Mesenchymal stem cell (in vitro differentiated cells and primary cell): ENCODE data around the gene MYO15B.

Experiments
- DNase-seq: peaks from one replicate; pipeline ENCODE4 v3.0.0-alpha.2; 2013
- H2AFZ ChIP-seq: one replicate; pipeline ENCODE4 v1.6.1; 2013; ENCODE audit warnings: low read depth, mild to moderate bottlenecking, control low read depth, inconsistent platforms, low read length, moderate library complexity
- H2AK5ac ChIP-seq: 2 replicates; pipeline ENCODE4 v1.6.1; 2013; ENCODE audit warnings: low read length, moderate library complexity, mild to moderate bottlenecking, inconsistent platforms; ENCODE audit not compliant: severe bottlenecking
- H2BK120ac ChIP-seq: one replicate; pipeline ENCODE4 v1.6.1; 2013; ENCODE audit warnings: low read depth, mild to moderate bottlenecking, inconsistent platforms, low read length, moderate library complexity
- H2BK12ac ChIP-seq, 2 experiments: one replicate each; pipeline ENCODE4 v1.6.1; 2013; ENCODE audit warnings: inconsistent platforms in 2 of 2, low read length in 2 of 2, mild to moderate bottlenecking in 2 of 2, moderate library complexity in 2 of 2, control low read depth in 1 of 2
- H2BK15ac ChIP-seq: one replicate; pipeline ENCODE4 v1.6.1; 2013; ENCODE audit warnings: mild to moderate bottlenecking, low read depth, inconsistent platforms; ENCODE audit not compliant: poor library complexity, severe bottlenecking
- H2BK5ac ChIP-seq: 2 replicates; pipeline ENCODE4 v1.6.1; 2013; ENCODE audit warnings: low read depth, mild to moderate bottlenecking, low read length, control low read depth, inconsistent platforms; ENCODE audit not compliant: poor library complexity, severe bottlenecking
- H3K14ac ChIP-seq, 2 experiments: one replicate each; pipeline ENCODE4 v1.6.1; 2013; ENCODE audit warnings: inconsistent platforms in 2 of 2, low read length in 2 of 2, control low read depth in 1 of 2, mild to moderate bottlenecking in 1 of 2, moderate library complexity in 1 of 2
- H3K18ac ChIP-seq, 2 experiments: one replicate each; pipeline ENCODE4 v1.6.1; 2013; ENCODE audit warnings: inconsistent platforms in 2 of 2, low read length in 2 of 2, control low read depth in 1 of 2, low read depth in 1 of 2, mild to moderate bottlenecking in 1 of 2
- H3K23ac ChIP-seq, 2 experiments: one replicate each; pipeline ENCODE4 v1.6.1; 2013; ENCODE audit warnings: inconsistent platforms in 2 of 2, low read length in 2 of 2, mild to moderate bottlenecking in 2 of 2, moderate library complexity in 2 of 2, control low read depth in 1 of 2
- H3K27ac ChIP-seq: 2 replicates; pipeline ENCODE4 v1.5.1; 2013; ENCODE audit warnings: mild to moderate bottlenecking, moderate library complexity, low read length, control low read depth, inconsistent platforms; ENCODE audit not compliant: poor library complexity, severe bottlenecking
- H3K27me3 ChIP-seq, 2 experiments: 2 replicates each; pipeline versions ENCODE4 v1.6.1 to v1.7.0; 2013; ENCODE audit warnings: low read length in 2 of 2, mild to moderate bottlenecking in 2 of 2, moderate library complexity in 2 of 2, control low read depth in 1 of 2, inconsistent platforms in 1 of 2; ENCODE audit not compliant: control insufficient read depth in 1 of 2, insufficient read depth in 1 of 2
- H3K36me3 ChIP-seq, 2 experiments: 2 replicates each; pipeline versions ENCODE4 v1.6.1 to v1.7.0; 2013; ENCODE audit warnings: low read length in 2 of 2, control low read depth in 1 of 2, inconsistent platforms in 1 of 2, low read depth in 1 of 2, mild to moderate bottlenecking in 1 of 2; ENCODE audit not compliant: insufficient read depth in 2 of 2, control insufficient read depth in 1 of 2
- H3K4ac ChIP-seq, 2 experiments: one replicate each; pipeline ENCODE4 v1.6.1; 2013; ENCODE audit warnings: inconsistent platforms in 2 of 2, low read length in 2 of 2, mild to moderate bottlenecking in 2 of 2, moderate library complexity in 2 of 2, control low read depth in 1 of 2, low read depth in 1 of 2
- H3K4me1 ChIP-seq: 2 replicates; pipeline ENCODE4 v1.6.1; 2013; ENCODE audit warnings: low read depth, low read length, control low read depth; ENCODE audit not compliant: control insufficient read depth, insufficient read depth
- H3K4me2 ChIP-seq: 2 replicates; pipeline ENCODE4 v1.6.1; 2013; ENCODE audit warnings: low read length, mild to moderate bottlenecking, inconsistent platforms; ENCODE audit not compliant: poor library complexity, severe bottlenecking
- H3K4me3 ChIP-seq, 2 experiments: 2 replicates each; pipeline versions ENCODE4 v1.5.1 to v1.7.0; 2013; ENCODE audit warnings: low read length in 2 of 2, mild to moderate bottlenecking in 2 of 2, control low read depth in 1 of 2, low read depth in 1 of 2; ENCODE audit not compliant: insufficient read depth in 1 of 2
- H3K79me1 ChIP-seq: replicated peaks from 2 replicates; pipeline ENCODE4 v1.6.1; 2013; ENCODE audit warnings: mild to moderate bottlenecking, control low read depth, low read length, inconsistent platforms; ENCODE audit not compliant: poor library complexity, severe bottlenecking
- H3K9ac ChIP-seq: 2 replicates; pipeline ENCODE4 v1.7.0; 2013; ENCODE audit warnings: mild to moderate bottlenecking, low read length, moderate library complexity
- H3K9me3 ChIP-seq: 2 replicates; pipeline ENCODE4 v1.7.0; 2013; ENCODE audit warnings: mild to moderate bottlenecking, low read length; ENCODE audit not compliant: control insufficient read depth
- H4K8ac ChIP-seq: one replicate; pipeline ENCODE4 v1.6.1; 2013; ENCODE audit warnings: inconsistent platforms, mild to moderate bottlenecking, low read length, moderate library complexity
- H4K91ac ChIP-seq: one replicate; pipeline ENCODE4 v1.6.1; 2013; ENCODE audit warnings: mild to moderate bottlenecking, low read length, inconsistent platforms
- WGBS: methylation state at CpG from one replicate; pipeline ENCODE4 v1.1.7; 2013; ENCODE audit warnings: mixed read lengths; 5-methylcytosine and 5-hydroxymethylcytosine counted together

MYO15B gene

GRCh38 chr17:75633486-75634375 lies 46.1 kb downstream of the MYO15B start:
- Histone ChIP-seq H3K36me3 (peaks cover 4 to 53% of the 10 kb centered on the region in 2 experiments), H3K79me1 (peaks cover 2% of the 10 kb centered on the region), H2BK15ac (no peak overlapping the region), H2BK5ac (no peak overlapping the region), H3K9ac (peak overlapping the region; percentile 70), H3K14ac (peak overlapping the region in 1 of 2 experiments; percentile 55), H3K27me3 (no peaks in the 10 kb centered on the region), H3K4me1 (peaks cover 37% of the 10 kb centered on the region), H2AK5ac (peak overlapping the region; percentile 11), H2AFZ (peak overlapping the region; percentile 60), H2BK120ac (no peak overlapping the region), H3K4me2 (peak overlapping the region; percentile 59), H4K91ac (peak overlapping the region; percentile 67), H3K27ac (peak overlapping the region; percentile 72), H4K8ac (peak overlapping the region; percentile 64), H2BK12ac (peak overlapping the region; percentile 23 to 85), H3K23ac (no peak overlapping the region), H3K4ac (peak overlapping the region; percentile 4 to 39), H3K4me3 (peak overlapping the region in 1 of 2 experiments; percentile 40), H3K18ac (peak overlapping the region in 1 of 2 experiments; percentile 62), H3K9me3 (no peaks in the 10 kb centered on the region)
- DNase-seq, result peak; percentile 95
- 19% methylated on average over 26 of the region's 27 CpGs for WGBS

- Histone ChIP-seq H3K4me3 (no peak overlapping the region), H3K18ac (peak overlapping the region in 1 of 2 experiments; percentile 49), H3K4me2 (no peak overlapping the region), H2AFZ (no peak overlapping the region), H3K9ac (peak overlapping the region; percentile 37), H4K8ac (peak overlapping the region; percentile 64), H2AK5ac (peak overlapping the region; percentile 47), H3K4ac (no peak overlapping the region), H2BK15ac (no peak overlapping the region), H3K27ac (no peak overlapping the region), H3K23ac (no peak overlapping the region), H4K91ac (no peak overlapping the region), H2BK12ac (peak overlapping the region in 1 of 2 experiments; percentile 23), H2BK5ac (no peak overlapping the region), H3K9me3 (no peaks in the 10 kb centered on the region), H2BK120ac (no peak overlapping the region), H3K14ac (peak overlapping the region in 1 of 2 experiments; percentile 55), H3K79me1 (peaks cover 2% of the 10 kb centered on the region), H3K36me3 (peaks cover 4 to 47% of the 10 kb centered on the region in 2 experiments), H3K27me3 (no peaks in the 10 kb centered on the region), H3K4me1 (peaks cover 37% of the 10 kb centered on the region)
- 88% methylated on average over 9 of the region's 9 CpGs for WGBS
- no peak for DNase-seq
These were observed 46.8 kb downstream of the MYO15B start for GRCh38 chr17:75634376-75634740.

DNA sequence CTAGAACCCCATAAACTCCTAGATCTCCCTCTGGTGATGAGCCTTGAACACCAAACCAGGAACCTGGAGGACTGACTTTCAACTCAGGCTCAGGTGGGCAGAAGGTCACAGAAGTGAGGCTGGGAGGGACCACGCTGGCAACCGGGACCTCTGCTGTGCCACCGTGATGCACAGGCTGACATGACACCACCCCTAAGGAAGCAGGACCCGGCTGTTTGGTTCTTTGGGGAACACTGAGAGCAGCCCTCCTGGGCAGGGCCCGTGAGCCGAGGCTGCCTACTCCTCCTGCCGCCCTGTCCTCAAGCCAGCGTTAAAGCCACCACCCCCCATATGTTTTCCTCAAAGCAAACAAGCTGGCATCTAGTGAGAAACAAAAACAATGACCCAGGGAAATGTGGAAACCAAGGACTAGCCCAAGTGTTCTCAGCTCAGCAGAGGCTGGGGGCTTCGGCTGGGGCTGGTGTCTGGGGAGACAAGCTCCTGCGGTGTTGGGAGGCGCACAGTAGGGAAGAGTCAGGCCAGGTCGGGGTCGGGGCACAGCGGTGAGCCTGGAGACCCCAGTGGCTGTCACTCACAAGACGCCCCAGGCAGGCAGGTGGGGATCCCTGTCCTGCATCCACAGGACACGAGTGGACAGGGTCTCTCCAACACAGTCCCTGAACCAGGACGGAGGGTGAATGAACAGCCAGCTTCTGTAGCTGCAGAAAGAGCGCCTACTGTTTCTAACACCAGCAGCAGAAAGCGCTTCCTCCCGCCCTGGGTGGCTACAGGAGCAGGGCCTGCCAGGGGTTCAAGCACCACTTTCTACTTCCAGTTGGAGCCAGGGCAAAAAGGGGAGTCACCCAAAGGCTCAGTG lies 47.4 kb downstream of the MYO15B start:
- peaks cover 4 to 45% of the 10 kb centered on the region in 2 experiments for H3K36me3 ChIP-seq
- H2BK12ac ChIP-seq, result no peak overlapping the region
- 91% methylated on average over 20 of the region's 20 CpGs for WGBS
- H2BK5ac ChIP-seq, result no peak overlapping the region
- DNase-seq, result no peak
- H3K9me3 ChIP-seq, result no peaks in the 10 kb centered on the region
- H3K4ac ChIP-seq, result no peak overlapping the region
- H3K9ac ChIP-seq, result no peak overlapping the region
- H2BK120ac ChIP-seq, result no peak overlapping the region
- H3K4me1 ChIP-seq, result peaks cover 37% of the 10 kb centered on the region
- no peaks in the 10 kb centered on the region for H3K27me3 ChIP-seq
- H3K27ac ChIP-seq, result no peak overlapping the region
- H2BK15ac ChIP-seq, result no peak overlapping the region
- H3K79me1 ChIP-seq, result peaks cover 2% of the 10 kb centered on the region
- no peak overlapping the region for H4K8ac ChIP-seq
- peak overlapping the region; percentile 47 for H2AK5ac ChIP-seq
- no peak overlapping the region for H3K14ac ChIP-seq
- no peak overlapping the region for H3K4me2 ChIP-seq
- no peak overlapping the region for H3K18ac ChIP-seq
- no peak overlapping the region for H4K91ac ChIP-seq
- no peak overlapping the region for H2AFZ ChIP-seq
- no peak overlapping the region for H3K23ac ChIP-seq
- H3K4me3 ChIP-seq, result no peak overlapping the region
